GM19455 (cell line): ENCODE measurements around the gene TMEM132A.

Experiments used
- ATAC-seq: cut with Tn5 transposase; IDR thresholded peaks from one replicate; pipeline ENCODE4 v1.9.1; 2021; ENCODE audit not compliant: unreplicated experiment

The TMEM132A gene

DNA sequence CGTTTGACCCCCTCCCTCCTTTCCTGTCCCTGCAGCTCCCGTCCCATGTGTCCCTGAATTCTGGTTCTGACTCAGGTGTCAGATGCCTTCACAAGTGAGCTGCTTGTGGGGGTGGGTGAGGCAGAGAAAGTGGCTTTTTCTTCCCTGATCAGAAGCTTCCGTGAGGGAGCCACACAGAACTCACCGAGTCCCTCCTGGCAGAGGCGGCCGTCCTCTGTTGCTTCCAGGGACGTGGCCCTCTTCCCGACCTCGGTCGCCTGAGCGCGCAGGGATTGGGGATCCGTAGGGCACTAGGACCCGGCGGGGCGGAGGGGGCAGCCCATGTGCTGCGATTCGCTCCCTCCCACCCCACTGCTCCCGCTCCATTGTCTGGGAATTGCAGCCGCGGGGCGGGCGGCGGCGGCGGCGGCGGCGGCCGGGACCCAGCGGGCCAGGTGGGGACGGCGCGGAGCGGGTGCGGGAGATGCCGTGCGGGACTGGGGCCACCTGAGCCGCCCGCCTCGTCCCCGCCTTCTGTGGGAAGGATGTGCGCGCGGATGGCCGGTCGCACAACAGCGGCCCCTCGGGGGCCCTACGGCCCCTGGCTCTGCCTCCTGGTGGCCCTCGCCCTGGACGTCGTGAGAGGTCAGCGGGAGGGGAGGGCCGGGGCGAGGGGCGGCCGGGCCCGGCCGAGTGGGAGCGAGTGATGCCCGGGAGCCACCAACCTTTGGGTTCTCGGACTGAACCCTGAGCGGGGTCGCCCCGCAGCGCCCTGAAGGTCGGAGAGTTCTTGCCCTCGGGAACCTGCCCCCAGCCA, at the start of gene TMEM132A:
TMEM132A (plus strand) TSS at position 351 of the 796 bp plus-strand sequence; CDS start at position 525, 174 bp downstream.
- peak; percentile 45 for ATAC-seq

GRCh38 chr11:60875366-60876167, 48.7 kb upstream of the TMEM132A start:
- no peak for ATAC-seq

DNA sequence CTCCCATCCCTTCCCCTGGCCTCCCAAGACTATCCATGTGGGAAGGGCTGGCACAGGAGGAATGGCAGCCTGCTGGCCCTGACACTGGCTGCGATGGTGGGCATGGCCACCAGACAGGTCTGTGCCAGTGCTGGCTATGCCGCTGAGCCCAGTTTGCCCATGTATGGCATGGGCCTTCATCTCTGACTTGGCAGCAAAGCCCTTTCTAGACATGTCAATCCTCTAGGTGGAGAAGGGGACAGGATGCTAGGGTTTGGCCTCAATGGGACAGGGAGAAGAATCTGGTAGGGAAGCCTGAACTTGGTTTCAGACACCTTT, 48.1 kb upstream of the TMEM132A start:
- ATAC-seq: no peak

DNA sequence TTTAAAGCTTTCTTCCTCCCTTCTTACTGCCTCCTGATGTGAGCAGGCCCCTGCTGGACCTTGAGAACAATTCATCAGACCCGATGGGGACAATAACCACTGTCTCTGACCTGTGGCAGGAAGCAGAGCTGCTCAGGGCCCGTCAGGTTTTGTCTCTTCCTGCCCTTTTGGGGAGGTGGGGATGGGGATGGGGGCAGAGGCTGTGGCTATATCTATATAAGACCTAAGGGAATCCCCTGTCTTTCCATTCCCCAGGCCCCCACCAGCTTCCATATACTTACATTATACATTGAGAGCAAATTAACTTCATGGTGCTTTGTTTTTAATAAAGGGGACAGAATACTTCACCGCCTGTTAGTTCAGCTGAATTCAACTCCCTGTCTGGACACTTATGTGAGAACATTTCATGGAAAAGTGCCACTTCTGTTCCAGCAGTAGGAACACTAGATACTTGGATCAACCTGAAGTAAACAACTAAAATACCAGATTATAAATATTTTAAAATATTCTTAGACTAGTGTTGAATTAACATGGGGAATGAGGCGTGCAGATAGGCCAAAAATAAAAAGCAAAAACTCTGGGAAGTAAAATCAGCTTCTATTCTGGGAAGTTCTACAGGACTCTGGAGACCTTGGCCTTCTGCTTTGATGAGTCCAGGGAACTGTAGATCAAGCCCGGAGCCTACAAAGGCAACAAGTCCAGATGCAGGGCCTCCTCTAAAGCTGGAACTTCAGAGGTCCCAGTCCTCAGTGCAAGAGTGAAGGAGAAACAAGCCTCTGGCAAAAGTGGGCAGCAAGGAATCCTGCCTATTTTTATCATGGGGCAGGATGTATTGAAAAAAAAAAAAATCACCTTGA, 45.8 kb upstream of the TMEM132A start:
- no peak for ATAC-seq

DNA sequence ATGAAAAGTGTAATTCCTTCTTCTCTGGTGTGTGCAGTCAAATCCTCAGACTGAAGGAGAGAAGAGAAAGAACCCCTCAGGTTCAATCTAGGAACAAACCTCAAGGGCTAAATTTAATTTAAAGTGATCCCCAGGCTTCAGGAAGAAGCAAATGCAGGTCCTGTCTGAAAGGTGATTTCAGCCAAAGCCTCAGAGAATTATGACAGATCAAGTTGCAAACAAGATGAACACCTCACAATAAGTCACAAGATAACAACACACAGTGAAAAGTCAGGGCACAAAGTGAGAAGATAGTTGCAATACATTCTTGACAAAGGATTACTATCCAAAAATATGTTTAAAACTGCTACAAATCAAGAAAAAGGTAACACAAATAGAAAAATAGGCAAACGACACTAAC, 45.2 kb upstream of the TMEM132A start:
- no peak for ATAC-seq

DNA sequence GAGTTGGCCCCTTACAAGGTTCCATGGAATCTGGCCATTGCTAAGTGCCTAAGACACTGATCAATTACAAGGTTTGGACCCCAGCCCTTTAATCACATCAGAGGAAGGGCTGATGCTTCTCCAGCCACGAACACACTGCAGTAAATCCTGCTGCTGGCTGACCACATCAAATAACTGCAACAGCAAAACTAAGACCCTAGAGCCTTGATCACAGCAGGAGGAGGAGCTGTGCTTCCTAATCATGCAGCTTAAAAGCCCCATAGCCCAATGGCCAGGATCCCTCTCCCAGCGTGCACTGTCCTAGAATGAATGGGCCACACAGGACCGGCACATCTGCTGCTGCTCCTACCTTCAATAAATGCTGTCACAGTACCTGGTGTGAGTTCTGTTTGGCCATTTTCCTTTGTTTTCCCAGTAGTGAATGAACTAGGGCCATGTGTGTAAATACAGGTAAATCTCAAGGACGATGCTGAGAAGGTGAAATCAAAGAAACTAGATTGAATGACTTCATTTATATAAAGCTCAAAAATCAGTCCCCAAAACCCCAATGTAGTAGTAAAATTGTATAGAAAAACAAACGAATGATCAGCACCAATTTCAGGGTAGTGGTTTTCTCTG, 44.2 kb upstream of the TMEM132A start:
- no peak for ATAC-seq

DNA sequence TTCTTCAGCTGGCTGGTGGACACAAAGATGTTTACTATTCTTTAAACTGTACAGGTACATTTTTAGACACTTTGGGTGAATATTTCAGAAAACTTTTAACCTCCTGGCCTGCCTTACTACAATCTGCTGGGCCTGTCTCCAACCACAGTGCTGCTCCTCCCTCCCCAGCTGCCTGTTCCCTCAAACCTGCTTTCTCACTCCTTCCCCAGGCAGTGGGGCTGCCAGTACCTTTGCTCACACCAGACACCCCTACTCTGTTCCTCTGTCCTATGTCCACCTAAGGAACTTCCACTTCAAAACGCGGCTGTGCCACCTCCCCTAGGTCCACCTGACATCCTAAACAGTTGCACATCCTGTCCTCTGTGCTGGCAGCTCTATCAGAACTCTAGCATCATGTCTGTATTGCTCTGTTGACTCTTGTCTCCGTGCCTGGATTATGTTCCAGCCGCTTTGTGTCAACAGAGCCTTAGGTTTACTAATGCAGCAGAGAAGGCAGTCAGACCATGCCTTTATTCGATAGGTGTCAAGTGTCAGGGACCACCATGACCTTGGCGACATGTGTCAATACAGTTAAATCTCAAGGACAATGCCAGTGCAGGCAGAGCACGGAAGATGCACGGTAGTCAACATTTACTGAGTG, 43.5 kb upstream of the TMEM132A start:
- no peak for ATAC-seq

GRCh38 chr11:60887556-60887955, 36.7 kb upstream of the TMEM132A start:
- ATAC-seq: peak; percentile 57

GRCh38 chr11:60889869-60890311, 34.4 kb upstream of the TMEM132A start:
- no peak for ATAC-seq

GRCh38 chr11:60890696-60891095, 33.6 kb upstream of the TMEM132A start:
- no peak for ATAC-seq

GRCh38 chr11:60891103-60891741, 33.0 kb upstream of the TMEM132A start:
- no peak for ATAC-seq

DNA sequence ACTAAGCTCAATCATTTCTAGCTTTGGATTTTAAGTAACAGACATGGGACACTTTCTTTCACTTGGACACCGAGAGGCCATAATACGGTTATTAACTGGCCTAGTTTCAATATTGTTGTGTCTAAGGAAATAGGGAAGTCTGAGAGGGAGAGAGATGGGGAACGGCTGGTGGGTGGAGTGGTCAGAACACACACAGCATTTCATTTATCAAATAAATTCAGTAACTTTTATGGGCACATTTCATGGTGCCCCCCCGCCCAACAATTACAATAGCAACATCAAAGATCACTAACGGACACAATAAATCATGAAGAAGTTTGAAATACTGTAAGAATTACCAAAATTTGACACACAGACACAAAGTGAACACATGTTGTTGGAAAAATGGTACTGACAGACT, 28.6 kb upstream of the TMEM132A start:
- ATAC-seq: no peak

DNA sequence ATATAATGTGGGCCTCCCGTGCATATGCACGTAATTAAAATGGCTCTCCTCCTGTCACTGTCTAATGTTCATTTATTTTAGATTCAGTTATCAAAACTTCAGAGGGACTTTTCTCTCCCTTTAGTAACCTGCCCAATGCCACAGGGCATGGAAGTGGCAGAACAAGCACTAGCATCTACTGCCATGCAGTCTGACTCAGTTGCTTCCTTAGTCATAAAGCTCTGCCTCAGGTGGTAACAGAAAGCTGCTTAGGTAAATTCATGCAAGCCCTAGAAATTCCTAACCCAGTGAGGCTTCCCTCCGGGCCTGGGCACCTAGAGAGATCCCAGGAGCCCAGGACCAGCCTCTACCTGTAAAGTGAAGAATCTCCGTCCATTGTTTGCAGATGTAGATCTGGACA, 26.8 kb upstream of the TMEM132A start:
- no peak for ATAC-seq

DNA sequence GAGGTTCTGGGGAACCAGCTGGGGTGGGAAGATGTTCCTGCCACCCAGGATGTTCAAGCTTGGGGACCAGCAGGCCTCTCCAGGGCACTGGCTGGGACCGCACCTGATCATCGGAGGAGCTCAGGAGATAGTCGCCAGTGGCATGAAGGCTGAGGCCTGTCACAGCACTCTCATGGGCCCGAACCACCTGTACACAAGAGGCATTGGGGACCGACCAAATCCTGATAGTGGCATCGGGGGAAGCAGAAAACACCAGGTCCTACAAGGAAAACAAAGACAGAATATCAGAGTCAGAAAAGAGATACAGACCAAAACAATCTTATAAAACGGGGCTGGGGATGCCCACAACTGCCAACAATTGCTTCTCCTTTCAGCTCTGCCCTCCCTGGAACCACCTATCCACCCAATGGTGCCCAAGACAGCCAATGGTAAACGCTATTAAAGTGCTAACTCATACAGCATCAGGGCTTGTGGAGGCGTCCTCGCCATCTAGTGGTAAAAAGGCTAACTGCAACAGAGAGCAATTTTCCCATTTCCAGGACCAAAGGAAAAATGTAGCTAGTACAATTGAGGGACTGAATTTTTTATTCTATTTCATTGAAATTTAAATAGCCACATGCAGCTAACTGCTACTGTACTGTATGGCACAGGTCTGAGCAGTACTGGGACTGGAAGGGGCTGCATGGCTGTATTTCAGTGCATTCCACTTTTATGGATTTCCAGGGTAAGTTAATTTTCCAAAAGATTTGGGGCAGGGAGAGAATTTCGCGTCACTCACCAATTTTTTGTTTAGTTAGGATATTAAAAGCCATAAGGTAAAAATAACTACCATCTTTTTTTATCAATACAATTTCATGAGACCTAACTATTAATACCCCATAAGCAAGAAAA, 25.0 kb upstream of the TMEM132A start:
- ATAC-seq: no peak

DNA sequence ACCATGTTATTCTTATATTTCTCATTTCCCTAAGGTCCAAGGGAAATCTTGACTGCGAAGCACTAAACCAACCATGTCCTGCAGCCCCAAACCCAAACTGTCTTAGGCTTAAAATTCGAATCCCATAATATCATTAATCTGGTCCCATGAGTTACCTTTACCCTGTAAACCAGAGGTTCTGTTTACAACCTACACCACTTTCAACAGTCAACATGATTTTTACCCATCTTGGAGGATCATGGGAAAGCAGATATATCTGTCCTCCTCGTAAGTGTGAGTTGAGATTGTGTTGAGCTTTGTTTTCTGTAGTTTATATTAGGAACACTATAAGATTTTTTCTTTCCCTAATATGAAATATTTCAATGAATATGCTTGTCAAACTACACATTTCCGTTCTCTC, 24.3 kb upstream of the TMEM132A start:
- no peak for ATAC-seq

GRCh38 chr11:60900673-60901404, 23.4 kb upstream of the TMEM132A start:
- ATAC-seq: no peak

DNA sequence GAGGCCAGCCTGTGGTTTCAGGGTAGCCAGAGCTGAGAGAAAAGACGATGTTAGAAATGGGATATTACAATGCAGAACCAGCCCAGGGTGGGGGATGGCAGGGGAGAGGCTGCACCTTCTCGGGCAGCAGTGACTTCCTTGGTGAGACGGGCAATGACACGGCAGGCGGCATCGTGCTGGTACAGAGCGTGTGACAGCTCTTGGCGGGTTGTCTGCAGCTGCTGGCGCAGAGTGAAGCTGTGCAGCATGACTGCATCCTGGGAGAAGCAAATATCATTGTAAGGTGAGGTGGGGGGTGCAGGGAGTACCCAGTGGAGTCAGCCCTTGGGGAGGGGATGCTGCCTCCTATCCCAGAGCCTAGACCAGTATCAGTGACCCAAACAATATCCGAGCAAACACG, 21.6 kb upstream of the TMEM132A start:
- ATAC-seq: no peak

DNA sequence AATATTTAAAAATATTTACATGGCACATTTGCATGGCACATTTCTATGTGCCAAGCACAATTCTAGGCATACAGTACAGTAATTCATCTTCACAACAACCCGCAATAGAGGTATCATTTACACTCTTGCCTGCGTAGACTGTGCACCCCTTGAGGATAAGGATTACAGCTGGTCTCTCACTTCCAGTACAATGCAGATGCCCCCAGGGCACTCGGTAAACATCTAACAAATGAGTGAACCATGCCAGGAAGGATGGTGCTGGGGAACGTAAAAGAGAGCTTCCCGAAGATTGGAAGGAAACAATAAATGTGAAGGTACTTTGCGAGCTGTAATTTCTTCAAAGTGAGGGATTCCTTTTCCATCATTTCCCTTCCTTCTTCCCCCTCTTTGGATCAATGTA, 19.2 kb upstream of the TMEM132A start:
- no peak for ATAC-seq
